ENCODE data around the gene OGFR. TPM values are rescaled to one million over a fixed set of nuclear protein-coding genes. Genes with fewer than 3 reads are reported as not detected.

The OGFR gene
- total RNA-seq, 1 experiment from 2014 or later, result 73.6 TPM

DNA sequence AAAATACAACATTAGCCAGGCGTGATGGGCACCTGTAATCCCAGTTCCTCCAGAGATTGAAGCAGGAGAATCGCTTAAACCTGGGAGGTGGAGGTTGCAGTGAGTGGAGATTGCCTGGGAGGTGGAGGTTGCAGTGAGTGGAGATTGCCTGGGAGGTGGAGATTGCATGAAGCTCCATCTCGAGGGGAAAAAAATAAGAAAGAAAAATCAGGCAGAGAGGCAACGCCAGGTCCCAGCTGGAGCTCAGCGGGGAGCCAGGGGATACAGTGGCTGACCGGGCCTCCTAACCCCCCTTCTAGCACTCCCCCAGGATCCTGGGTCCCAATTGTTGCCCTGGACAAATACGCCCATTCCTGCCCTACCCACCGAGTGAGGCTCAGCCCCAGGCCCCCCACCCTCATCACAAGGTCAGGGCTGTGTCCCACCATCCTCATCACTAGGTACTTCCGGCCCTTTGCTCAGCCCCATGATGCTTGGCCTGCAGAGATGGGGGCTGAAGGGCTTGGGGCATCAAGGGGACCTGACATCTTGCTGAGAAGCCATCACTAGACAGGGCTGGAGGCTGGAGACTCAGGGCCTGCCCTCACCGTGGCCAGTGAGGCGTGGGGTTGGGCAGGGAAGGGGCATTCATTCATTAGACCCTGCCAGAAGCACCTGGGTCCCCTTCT, 1.9 kb downstream of the OGFR start:
- Histone ChIP-seq H3K9me3 (ENCODE audit: control insufficient read depth in 1 of 2, insufficient read depth in 1 of 2, low read depth in 1 of 2, low read length in 2 of 2) (no peaks in the 10 kb centered on the region), H3K27me3 (ENCODE audit: insufficient read depth, low read length) (no peaks in the 10 kb centered on the region), H3K79me2 (ENCODE audit: insufficient read depth, low read length) (peaks cover 59% of the 10 kb centered on the region), H3K9me2 (ENCODE audit: insufficient read depth) (no peaks in the 10 kb centered on the region), H4K20me1 (ENCODE audit: insufficient read depth) (no peaks in the 10 kb centered on the region; the same call in 1 of the 2 replicates), H3K9ac (ENCODE audit: low read length) (peak overlapping the region; percentile 79), H3K4me2 (ENCODE audit: low read length) (peak overlapping the region; percentile 98), H3K27ac (ENCODE audit: low read depth, low read length) (peak overlapping the region; percentile 94), H2AFZ (ENCODE audit: low read depth, low read length, poor library complexity, severe bottlenecking) (no peak overlapping the region), H3K36me3 (ENCODE audit: control insufficient read depth in 1 of 2, insufficient read depth in 2 of 2, low read length in 2 of 2) (peaks cover 22 to 30% of the 10 kb centered on the region in 2 experiments), H3K4me1 (ENCODE audit: control insufficient read depth in 1 of 2, insufficient read depth in 2 of 2, low read length in 2 of 2) (peaks cover 19 to 35% of the 10 kb centered on the region in 2 experiments; a peak in 3 of 4 replicates), H3K4me3 (replicated peaks in 1 of 2; ENCODE audit: low read depth in 1 of 2, low read length in 2 of 2) (peak overlapping the region; percentile 79 to 83)
- intact Hi-C loops (cut with micrococcal nuclease), result loop anchor here (10.0 kb wide), 1 partner anchor 502 kb away; the partner anchor contains the start of gene ADRM1
- POLR2A ChIA-PET, result interaction anchor here (1.2 kb wide), 1 partner anchor 10 kb away, joined by 3 read pairs; the partner anchor contains the start of gene MRGBP
- CTCF ChIA-PET, result interaction anchor here (1.0 to 1.5 kb wide), 2 partner anchors 9 to 12 kb away, joined by 3 to 5 read pairs; no protein-coding TSS in a partner anchor
- RAD21 ChIA-PET (ENCODE audit: low non-redundant PET in 1 of 2, low total read pairs in 2 of 2, uncharacterized antibody in 2 of 2, unreplicated experiment in 2 of 2), result no interaction called here
- TSS peak; percentile 51 for BruUV-seq (replicated peaks)
- DNase-seq (ENCODE audit: low read depth, low spot score) (no peak), ATAC-seq (no peak)
- TF ChIP-seq ZNF274 (IDR thresholded peaks at IDR 0.05; ENCODE audit: low read depth, low read length), result no peak
- TF ChIP-seq CEBPB (IDR thresholded peaks at IDR 0.05; ENCODE audit: low read depth), result no peak
- TF ChIP-seq CBX3 (IDR thresholded peaks at IDR 0.05; ENCODE audit: low read depth), result no peak
- TF ChIP-seq, protein P1, sequence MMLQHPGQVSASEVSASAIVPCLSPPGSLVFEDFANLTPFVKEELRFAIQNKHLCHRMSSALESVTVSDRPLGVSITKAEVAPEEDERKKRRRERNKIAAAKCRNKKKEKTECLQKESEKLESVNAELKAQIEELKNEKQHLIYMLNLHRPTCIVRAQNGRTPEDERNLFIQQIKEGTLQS (IDR thresholded peaks at IDR 0.05), result no peak
- TF ChIP-seq, protein P2, sequence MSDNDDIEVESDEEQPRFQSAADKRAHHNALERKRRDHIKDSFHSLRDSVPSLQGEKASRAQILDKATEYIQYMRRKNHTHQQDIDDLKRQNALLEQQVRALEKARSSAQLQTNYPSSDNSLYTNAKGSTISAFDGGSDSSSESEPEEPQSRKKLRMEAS (IDR thresholded peaks at IDR 0.05), result no peak
- TF ChIP-seq JUND (IDR thresholded peaks at IDR 0.05), result no peak
- no peak for TF ChIP-seq SIN3A (IDR thresholded peaks at IDR 0.05; ENCODE audit: low read depth)
- no peak for TF ChIP-seq SP1 (IDR thresholded peaks at IDR 0.05; ENCODE audit: low read depth)
- TF ChIP-seq, protein P3, sequence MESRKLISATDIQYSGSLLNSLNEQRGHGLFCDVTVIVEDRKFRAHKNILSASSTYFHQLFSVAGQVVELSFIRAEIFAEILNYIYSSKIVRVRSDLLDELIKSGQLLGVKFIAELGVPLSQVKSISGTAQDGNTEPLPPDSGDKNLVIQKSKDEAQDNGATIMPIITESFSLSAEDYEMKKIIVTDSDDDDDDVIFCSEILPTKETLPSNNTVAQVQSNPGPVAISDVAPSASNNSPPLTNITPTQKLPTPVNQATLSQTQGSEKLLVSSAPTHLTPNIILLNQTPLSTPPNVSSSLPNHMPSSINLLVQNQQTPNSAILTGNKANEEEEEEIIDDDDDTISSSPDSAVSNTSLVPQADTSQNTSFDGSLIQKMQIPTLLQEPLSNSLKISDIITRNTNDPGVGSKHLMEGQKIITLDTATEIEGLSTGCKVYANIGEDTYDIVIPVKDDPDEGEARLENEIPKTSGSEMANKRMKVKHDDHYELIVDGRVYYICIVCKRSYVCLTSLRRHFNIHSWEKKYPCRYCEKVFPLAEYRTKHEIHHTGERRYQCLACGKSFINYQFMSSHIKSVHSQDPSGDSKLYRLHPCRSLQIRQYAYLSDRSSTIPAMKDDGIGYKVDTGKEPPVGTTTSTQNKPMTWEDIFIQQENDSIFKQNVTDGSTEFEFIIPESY (IDR thresholded peaks at IDR 0.05; ENCODE audit: extremely low read depth, insufficient replicate concordance, low read length), result no peak
- TF ChIP-seq, protein P4, sequence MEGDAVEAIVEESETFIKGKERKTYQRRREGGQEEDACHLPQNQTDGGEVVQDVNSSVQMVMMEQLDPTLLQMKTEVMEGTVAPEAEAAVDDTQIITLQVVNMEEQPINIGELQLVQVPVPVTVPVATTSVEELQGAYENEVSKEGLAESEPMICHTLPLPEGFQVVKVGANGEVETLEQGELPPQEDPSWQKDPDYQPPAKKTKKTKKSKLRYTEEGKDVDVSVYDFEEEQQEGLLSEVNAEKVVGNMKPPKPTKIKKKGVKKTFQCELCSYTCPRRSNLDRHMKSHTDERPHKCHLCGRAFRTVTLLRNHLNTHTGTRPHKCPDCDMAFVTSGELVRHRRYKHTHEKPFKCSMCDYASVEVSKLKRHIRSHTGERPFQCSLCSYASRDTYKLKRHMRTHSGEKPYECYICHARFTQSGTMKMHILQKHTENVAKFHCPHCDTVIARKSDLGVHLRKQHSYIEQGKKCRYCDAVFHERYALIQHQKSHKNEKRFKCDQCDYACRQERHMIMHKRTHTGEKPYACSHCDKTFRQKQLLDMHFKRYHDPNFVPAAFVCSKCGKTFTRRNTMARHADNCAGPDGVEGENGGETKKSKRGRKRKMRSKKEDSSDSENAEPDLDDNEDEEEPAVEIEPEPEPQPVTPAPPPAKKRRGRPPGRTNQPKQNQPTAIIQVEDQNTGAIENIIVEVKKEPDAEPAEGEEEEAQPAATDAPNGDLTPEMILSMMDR (IDR thresholded peaks at IDR 0.05 in 2 of 3, conservative IDR thresholded peaks at IDR 0.05 in 1 of 3; ENCODE audit: borderline replicate concordance in 1 of 3, insufficient read depth in 1 of 3, low read depth in 2 of 3, low read length in 2 of 3), result no peak
- no peak for TF ChIP-seq RAD21 (IDR thresholded peaks at IDR 0.05; ENCODE audit: low read depth)
- no peak for TF ChIP-seq POLR2A (IDR thresholded peaks at IDR 0.05; ENCODE audit: borderline replicate concordance, extremely low read depth, insufficient read depth, insufficient read length)
- TF ChIP-seq POLR2AphosphoS5 (IDR thresholded peaks at IDR 0.05; ENCODE audit: low read depth, low read length), result no peak
- no peak for TF ChIP-seq EZH2phosphoT487 (IDR thresholded peaks at IDR 0.05; ENCODE audit: borderline replicate concordance)
- TF ChIP-seq YY1 (IDR thresholded peaks at IDR 0.05; ENCODE audit: extremely low read depth, insufficient replicate concordance, low read depth, low read length), result no peak
- no peak for TF ChIP-seq ELF1 (IDR thresholded peaks at IDR 0.05; ENCODE audit: borderline replicate concordance, low read depth)
- TF ChIP-seq TCF7L2 (IDR thresholded peaks at IDR 0.05; ENCODE audit: borderline replicate concordance, extremely low read depth, insufficient read depth, insufficient read length), result no peak

Measured in HCT116 (cell line).